CMK (cell line): Measurements from ENCODE around the gene PNPO.
"Not testable (repeated sequence)": the region's sequence is repeated elsewhere in the genome, so short reads cannot be mapped to it uniquely, and the experiment has no call there.

Experiments used
- DNase-seq: peaks from one replicate; pipeline ENCODE4 v3.0.0-alpha.2; 2010; ENCODE audit warnings: low read depth

PNPO gene

GRCh38 chr17:47918006-47918405 lies 23.4 kb upstream of the PNPO start:
- DNase-seq = no peak

- no peak for DNase-seq
Measured at GRCh38 chr17:47918991-47919390, 22.4 kb upstream of the PNPO start.

DNA sequence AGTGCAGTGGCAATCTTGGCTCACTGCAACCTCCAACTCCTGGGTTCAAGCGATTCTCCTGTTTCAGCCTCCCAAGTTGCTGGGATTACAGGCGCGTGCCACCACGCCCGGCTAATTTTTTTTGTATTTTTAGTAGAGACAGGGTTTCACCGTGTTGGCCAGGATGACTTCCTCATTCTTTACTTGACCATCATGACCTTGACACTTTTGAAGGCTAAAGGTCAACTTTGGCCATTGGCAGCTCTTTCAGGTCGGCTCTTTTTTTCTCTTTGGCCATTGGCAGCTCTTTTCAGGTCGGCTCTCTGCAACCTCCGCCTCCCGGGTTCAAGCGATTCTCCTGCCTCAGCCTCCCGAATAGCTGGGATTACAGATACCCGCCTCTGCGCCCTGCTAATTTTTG lies 21.5 kb upstream of the PNPO start:
- DNase-seq = not testable (repeated sequence)

GRCh38 chr17:47924785-47925677 lies 16.3 kb upstream of the PNPO start:
- no peak for DNase-seq

DNA sequence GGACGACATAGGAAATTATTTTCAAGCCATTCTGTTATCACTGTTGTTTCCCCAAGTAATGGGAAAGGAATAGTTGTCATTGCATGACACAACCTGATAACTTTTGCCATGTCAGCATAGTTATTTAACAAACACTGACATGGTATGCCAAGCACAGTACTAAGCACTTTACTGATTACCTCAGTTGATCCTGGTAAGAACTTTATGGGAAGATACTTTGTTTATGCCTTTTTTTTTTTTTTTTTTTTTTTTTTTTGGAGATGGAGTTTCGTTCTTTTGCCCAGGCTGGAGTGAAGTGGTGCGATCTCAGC lies 15.7 kb upstream of the PNPO start:
- no peak for DNase-seq

DNA sequence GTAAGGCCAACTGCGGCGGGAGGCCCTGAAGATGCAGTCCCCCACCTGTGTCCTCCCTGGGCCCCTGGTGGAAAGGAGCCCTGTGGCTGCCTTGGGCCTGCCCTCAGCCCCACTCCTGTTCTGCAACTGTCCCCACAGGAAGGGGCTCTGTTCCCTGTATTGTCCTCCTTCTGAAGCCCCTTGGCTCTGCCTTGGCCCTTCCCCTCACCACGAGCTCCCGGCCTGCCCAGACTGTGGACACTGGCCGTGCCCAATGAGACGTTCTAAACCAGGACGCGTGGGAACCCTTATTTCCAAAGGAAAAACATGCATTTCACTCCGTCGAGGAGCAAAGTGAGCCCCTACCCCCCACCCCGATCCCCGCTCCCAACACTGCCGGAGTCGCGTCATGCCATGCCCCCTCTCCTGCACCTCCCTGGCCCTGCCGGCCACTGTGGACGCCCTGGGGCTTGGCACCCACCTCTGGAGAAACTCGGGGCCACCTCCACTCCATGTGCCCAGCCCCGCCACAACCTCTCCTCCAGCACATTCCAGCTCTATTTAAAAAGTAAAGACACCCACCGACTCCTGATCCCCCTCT lies 13.5 kb upstream of the PNPO start:
- no peak for DNase-seq

DNA sequence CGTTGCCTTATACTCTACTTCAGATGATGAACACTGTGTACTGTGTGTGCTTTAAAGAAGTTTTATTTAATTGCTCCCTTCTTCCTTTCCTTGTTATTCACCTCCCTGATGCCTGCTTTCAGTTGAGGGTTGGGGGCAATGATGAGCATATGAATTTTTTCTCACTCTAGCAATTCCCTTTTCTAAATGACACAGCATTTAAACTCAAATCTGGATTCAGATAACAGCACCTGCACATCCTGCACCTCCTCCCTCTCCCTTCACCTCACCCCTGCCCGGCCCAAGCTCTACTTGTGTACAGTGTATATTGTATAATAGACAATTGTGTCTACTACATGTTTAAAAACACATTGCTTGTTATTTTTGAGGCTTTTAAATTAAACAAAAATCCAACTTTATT lies 13.0 kb upstream of the PNPO start:
- DNase-seq = no peak

DNA sequence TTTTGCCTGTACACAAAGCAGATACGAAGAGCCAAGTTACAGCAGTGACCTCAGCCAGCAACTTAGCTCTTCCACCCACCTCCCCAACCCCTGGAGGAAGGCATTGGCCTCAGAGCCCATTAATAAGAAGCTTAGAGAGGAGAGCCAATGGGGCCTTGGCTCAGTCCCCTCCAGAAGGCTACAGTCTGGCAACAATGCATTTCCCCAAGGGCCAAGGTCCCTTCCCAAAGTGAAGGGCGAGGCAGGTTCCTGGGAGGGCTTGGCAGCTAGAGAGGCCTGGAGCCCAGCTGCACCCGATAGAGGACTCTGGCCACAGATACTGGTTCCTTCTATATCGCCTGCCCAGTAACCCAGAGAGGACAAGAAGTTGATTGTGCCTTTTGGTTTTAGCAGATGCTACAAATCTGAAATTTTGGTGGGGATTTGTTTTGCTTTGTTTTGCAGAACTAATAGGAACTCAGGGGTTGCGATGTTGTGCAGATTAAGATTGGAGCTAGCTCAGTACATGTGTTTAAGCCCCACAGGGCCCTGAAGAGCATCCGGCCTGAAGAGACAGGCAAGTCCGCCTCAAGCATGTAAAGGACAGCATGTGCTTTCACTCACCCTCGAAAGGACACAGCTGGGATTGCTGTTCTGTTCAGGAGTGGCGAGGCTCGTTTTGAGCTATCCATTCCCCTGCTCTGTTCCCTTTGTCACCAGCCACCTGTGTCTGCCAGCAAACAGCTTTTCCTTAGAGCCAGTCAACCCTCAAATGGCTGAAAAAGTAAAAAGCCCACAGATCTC lies 12.0 kb upstream of the PNPO start:
- no peak for DNase-seq

- no peak for DNase-seq
Measured at GRCh38 chr17:47931848-47932247, 9.5 kb upstream of the PNPO start.

DNA sequence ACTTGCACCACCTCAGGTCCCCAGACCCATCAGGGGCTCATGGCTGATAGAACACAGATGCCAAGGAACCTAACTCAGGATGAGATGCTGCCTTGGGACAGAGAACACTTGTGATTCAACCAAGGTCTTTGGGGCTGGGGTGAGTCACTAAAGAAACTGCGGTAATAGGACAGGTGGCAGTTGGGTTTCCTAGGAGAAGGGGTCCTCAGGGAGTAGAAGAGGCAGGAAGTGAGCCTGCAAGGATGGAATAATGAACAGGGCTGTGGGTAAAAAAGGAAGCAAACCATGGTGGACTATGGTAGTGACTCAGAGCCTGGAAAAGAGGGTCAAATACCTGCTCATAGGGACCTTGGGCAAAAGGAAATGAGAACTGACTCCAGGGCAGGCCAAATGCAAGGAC lies 6.5 kb upstream of the PNPO start:
- DNase-seq = no peak

- not testable (repeated sequence) for DNase-seq
Measured at GRCh38 chr17:47935468-47935867, 5.9 kb upstream of the PNPO start.

- peak; percentile 63 for DNase-seq
Measured at GRCh38 chr17:47935961-47936360, 5.4 kb upstream of the PNPO start.

DNA sequence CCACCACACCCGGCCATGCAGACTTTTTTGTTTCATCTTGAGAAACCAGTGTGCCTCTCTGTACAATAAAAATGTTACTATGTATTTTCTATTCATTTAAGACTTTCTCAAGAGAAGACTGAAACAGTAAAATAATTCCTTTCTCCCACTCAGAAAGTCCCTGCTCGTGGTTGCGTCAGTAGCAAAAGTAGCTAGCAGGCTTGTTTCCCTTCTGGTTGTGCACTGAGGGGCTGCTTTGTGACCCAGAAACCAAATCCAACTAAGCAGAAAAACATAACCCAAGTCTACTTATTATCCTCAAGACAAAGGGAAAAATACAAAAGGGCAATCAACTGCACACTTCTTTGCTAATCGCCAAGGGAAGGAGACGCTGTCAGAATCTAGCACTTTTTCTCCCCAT lies 3.4 kb upstream of the PNPO start:
- no peak for DNase-seq

DNA sequence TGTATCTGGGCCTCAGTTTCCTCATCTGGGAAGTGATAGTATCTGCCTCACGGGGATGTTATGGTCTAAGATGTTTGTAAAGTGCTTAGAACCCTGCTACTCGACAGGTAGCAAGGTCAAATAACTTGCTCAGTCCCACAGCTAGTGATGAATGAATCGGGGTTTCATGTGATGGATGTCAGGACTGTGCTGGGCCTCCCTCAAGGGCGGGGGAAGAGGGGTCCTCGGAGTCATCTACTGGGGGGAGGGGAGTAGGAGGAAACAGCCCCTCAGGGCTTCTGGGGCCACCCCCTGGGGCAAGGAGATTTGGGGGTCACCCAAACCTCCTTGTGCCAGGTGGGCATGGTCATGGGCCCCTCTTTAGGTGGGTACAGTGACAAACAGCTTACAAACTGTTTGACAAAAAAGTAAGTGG lies 732 bp downstream of the PNPO start:
- DNase-seq = no peak

DNA sequence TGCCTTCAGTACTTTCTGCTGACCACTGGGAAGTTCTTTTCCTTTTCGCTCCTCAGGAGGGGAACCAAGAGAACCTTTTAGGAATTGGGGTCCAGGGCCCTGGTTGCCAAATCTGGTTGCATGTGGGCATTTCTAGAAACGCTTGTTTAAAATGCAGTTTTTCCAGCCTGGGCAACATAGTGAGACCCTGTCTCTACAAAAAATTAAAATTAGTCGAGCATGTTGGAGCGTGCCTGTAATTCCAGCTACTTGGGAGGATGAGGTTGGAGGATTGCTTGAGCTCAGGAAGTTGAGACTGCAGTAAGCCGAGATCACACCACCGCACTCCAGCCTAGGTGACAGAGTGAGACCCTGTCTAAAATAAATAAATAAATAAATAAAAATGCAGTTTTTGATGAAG lies 1.2 kb downstream of the PNPO start:
- DNase-seq = no peak

- DNase-seq = no peak
Measured at GRCh38 chr17:47945080-47945479, 3.7 kb downstream of the PNPO start.

GRCh38 chr17:47945529-47946508 lies 4.4 kb downstream of the PNPO start:
- no peak for DNase-seq

GRCh38 chr17:47946516-47946915 lies 5.1 kb downstream of the PNPO start:
- no peak for DNase-seq

DNA sequence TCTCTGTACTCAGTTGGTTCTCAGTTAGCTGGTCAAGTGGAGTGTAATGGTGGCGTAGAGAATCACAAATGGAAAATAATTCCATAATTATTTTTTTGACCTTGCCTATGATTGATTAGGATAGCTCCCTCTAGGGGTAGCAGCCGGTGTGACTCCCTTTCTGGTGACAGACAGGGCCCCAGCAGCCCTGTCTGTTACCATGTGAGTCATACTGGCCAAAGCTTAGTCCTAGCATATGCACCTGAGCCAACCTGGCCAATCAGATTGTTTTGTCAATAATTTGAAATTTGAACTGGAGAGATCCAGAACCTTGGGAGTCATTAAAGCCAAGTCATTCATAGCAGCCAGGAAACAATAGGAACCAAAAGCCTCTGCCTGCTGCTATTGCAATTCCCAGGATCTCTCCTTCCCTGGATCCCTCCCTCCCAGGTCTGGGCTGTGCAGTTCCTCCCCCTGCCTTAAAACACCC lies 5.6 kb downstream of the PNPO start:
- DNase-seq = peak; percentile 63

- DNase-seq = no peak
Measured at GRCh38 chr17:47948706-47949196, 7.4 kb downstream of the PNPO start.

DNA sequence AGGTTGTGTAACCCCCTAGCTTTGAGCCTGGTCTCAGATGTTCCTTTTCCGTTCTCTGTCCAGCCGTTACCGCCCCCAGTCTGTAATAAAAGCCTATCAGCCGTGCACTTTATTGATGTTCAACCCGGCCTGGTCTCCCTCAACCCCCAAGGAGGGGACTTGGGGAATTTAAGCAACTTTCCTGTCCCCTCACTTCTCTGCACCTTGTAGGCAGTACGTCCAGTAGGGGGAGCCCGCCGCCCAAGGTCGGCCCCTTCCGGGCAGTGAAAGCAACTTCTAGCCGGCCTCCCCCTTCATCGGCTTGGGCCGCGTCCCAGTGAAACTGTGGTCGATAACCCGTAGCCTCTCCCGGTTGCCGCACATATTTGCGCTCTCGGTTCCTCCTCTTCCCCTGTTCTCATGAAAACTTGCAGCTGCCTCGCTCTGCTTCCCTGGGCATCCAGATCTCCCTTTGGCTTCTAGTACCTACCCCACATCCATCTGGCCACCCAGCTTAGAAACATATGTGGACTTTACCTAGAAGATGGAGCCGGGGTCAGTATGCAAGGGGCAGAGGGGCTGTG lies 7.9 kb downstream of the PNPO start:
- DNase-seq = peak; percentile 74
